Measurements from ENCODE around the gene ARHGEF4. TPM values are rescaled to one million over a fixed set of nuclear protein-coding genes. Genes with fewer than 3 reads are reported as not detected.

The ARHGEF4 gene
- total RNA-seq, 1 donor from 2014 or later, result 4.8 TPM

- peaks cover 7% of the 10 kb centered on the region for H3K4me1 ChIP-seq (ENCODE audit: insufficient read depth, low read length)
- FAIRE-seq (no peak), DNase-seq (ENCODE audit: low read depth) (no peak)
- H3K4me1 Mint-ChIP-seq (ENCODE audit: low read depth, unreplicated experiment), result peaks cover 12% of the 10 kb centered on the region
- H3K4me2 ChIP-seq (ENCODE audit: low read length), result peak overlapping the region; percentile 99
- H3K36me3 ChIP-seq (ENCODE audit: insufficient read depth, low read length), result no peaks in the 10 kb centered on the region
- no peak overlapping the region for H3K27ac ChIP-seq (ENCODE audit: low read depth, low read length)
- H3K36me3 Mint-ChIP-seq (ENCODE audit: low read depth, unreplicated experiment), result no peaks in the 10 kb centered on the region
- no peaks in the 10 kb centered on the region for H3K9me3 Mint-ChIP-seq (ENCODE audit: unreplicated experiment)
- no peaks in the 10 kb centered on the region for H3K9me3 ChIP-seq (ENCODE audit: insufficient read depth, low read depth, low read length)
- no peaks in the 10 kb centered on the region for H4K20me1 ChIP-seq (ENCODE audit: insufficient read depth, low read length)
- peak overlapping the region; percentile 88 for H3K9ac ChIP-seq (ENCODE audit: low read length)
- peak overlapping the region; percentile 74 for H3K4me3 ChIP-seq (ENCODE audit: insufficient read depth, low read depth, low read length)
- peak overlapping the region; percentile 50 for H3K4me3 Mint-ChIP-seq (ENCODE audit: unreplicated experiment)
- H2AFZ ChIP-seq (ENCODE audit: low read depth, low read length), result peak overlapping the region; percentile 100
- TF ChIP-seq EZH2 (IDR thresholded peaks at IDR 0.05; ENCODE audit: insufficient read depth, low read length) (no peak), CTCF (IDR thresholded peaks at IDR 0.05; ENCODE audit: insufficient read depth, low read depth, low read length) (no peak)
- no peak overlapping the region for H3K27ac Mint-ChIP-seq (ENCODE audit: unreplicated experiment)
- H3K27me3 ChIP-seq (ENCODE audit: insufficient read depth, low read length), result peaks cover 2% of the 10 kb centered on the region
- peaks cover 25% of the 10 kb centered on the region for H3K27me3 Mint-ChIP-seq (ENCODE audit: low read depth, unreplicated experiment)
- no peaks in the 10 kb centered on the region for H3K79me2 ChIP-seq (ENCODE audit: insufficient read depth, low read length)
Measured at GRCh38 chr2:130798472-130799218, 38.1 kb upstream of the ARHGEF4 start.

- Histone ChIP-seq H3K27me3 (ENCODE audit: insufficient read depth, low read length) (peaks cover 2% of the 10 kb centered on the region), H3K4me3 (ENCODE audit: insufficient read depth, low read depth, low read length) (no peak overlapping the region), H3K4me1 (ENCODE audit: insufficient read depth, low read length) (peaks cover 7% of the 10 kb centered on the region), H3K9ac (ENCODE audit: low read length) (no peak overlapping the region), H3K27ac (ENCODE audit: low read depth, low read length) (no peak overlapping the region), H4K20me1 (ENCODE audit: insufficient read depth, low read length) (no peaks in the 10 kb centered on the region), H2AFZ (ENCODE audit: low read depth, low read length) (no peak overlapping the region), H3K4me2 (ENCODE audit: low read length) (no peak overlapping the region), H3K36me3 (ENCODE audit: insufficient read depth, low read length) (no peaks in the 10 kb centered on the region), H3K9me3 (ENCODE audit: insufficient read depth, low read depth, low read length) (no peaks in the 10 kb centered on the region), H3K79me2 (ENCODE audit: insufficient read depth, low read length) (no peaks in the 10 kb centered on the region)
- Mint-ChIP-seq H3K36me3 (ENCODE audit: low read depth, unreplicated experiment) (no peaks in the 10 kb centered on the region), H3K27me3 (ENCODE audit: low read depth, unreplicated experiment) (peaks cover 25% of the 10 kb centered on the region), H3K4me3 (ENCODE audit: unreplicated experiment) (no peak overlapping the region), H3K9me3 (ENCODE audit: unreplicated experiment) (no peaks in the 10 kb centered on the region), H3K4me1 (ENCODE audit: low read depth, unreplicated experiment) (peaks cover 12% of the 10 kb centered on the region), H3K27ac (ENCODE audit: unreplicated experiment) (no peak overlapping the region)
- DNase-seq (ENCODE audit: low read depth), result no peak
- no peak for FAIRE-seq
- TF ChIP-seq EZH2 (IDR thresholded peaks at IDR 0.05; ENCODE audit: insufficient read depth, low read length), result no peak
- no peak for TF ChIP-seq CTCF (IDR thresholded peaks at IDR 0.05; ENCODE audit: insufficient read depth, low read depth, low read length)
Measured at GRCh38 chr2:130799295-130799694, 37.4 kb upstream of the ARHGEF4 start.

- DNase-seq (ENCODE audit: low read depth) (no peak), FAIRE-seq (no peak)
- H3K36me3 ChIP-seq (ENCODE audit: insufficient read depth, low read length), result no peaks in the 10 kb centered on the region
- Mint-ChIP-seq H3K4me1 (ENCODE audit: low read depth, unreplicated experiment) (peaks cover 5% of the 10 kb centered on the region), H3K27me3 (ENCODE audit: low read depth, unreplicated experiment) (peaks cover 24% of the 10 kb centered on the region), H3K36me3 (ENCODE audit: low read depth, unreplicated experiment) (no peaks in the 10 kb centered on the region), H3K4me3 (ENCODE audit: unreplicated experiment) (no peak overlapping the region), H3K9me3 (ENCODE audit: unreplicated experiment) (no peaks in the 10 kb centered on the region), H3K27ac (ENCODE audit: unreplicated experiment) (no peak overlapping the region)
- no peak overlapping the region for H3K4me2 ChIP-seq (ENCODE audit: low read length)
- H3K27me3 ChIP-seq (ENCODE audit: insufficient read depth, low read length), result peaks cover 2% of the 10 kb centered on the region
- TF ChIP-seq CTCF (IDR thresholded peaks at IDR 0.05; ENCODE audit: insufficient read depth, low read depth, low read length) (no peak), EZH2 (IDR thresholded peaks at IDR 0.05; ENCODE audit: insufficient read depth, low read length) (no peak)
- H3K4me1 ChIP-seq (ENCODE audit: insufficient read depth, low read length), result no peaks in the 10 kb centered on the region
- no peaks in the 10 kb centered on the region for H3K79me2 ChIP-seq (ENCODE audit: insufficient read depth, low read length)
- no peak overlapping the region for H2AFZ ChIP-seq (ENCODE audit: low read depth, low read length)
- H3K4me3 ChIP-seq (ENCODE audit: insufficient read depth, low read depth, low read length), result no peak overlapping the region
- no peak overlapping the region for H3K9ac ChIP-seq (ENCODE audit: low read length)
- H4K20me1 ChIP-seq (ENCODE audit: insufficient read depth, low read length), result no peaks in the 10 kb centered on the region
- H3K27ac ChIP-seq (ENCODE audit: low read depth, low read length), result no peak overlapping the region
- no peaks in the 10 kb centered on the region for H3K9me3 ChIP-seq (ENCODE audit: insufficient read depth, low read depth, low read length)
Measured at GRCh38 chr2:130805613-130806012, 31.1 kb upstream of the ARHGEF4 start.

Data from astrocyte (in vitro differentiated cells and primary cell).